Measurements from ENCODE around the gene SAP25. TPM values are rescaled to one million over a fixed set of nuclear protein-coding genes. Genes with fewer than 3 reads are reported as not detected.

Gene SAP25
- total and polyA plus RNA-seq, 2 donors (not counting 1 experiment from before 2014, with no cell fraction given), result 51.7 to 71.9 TPM

DNA sequence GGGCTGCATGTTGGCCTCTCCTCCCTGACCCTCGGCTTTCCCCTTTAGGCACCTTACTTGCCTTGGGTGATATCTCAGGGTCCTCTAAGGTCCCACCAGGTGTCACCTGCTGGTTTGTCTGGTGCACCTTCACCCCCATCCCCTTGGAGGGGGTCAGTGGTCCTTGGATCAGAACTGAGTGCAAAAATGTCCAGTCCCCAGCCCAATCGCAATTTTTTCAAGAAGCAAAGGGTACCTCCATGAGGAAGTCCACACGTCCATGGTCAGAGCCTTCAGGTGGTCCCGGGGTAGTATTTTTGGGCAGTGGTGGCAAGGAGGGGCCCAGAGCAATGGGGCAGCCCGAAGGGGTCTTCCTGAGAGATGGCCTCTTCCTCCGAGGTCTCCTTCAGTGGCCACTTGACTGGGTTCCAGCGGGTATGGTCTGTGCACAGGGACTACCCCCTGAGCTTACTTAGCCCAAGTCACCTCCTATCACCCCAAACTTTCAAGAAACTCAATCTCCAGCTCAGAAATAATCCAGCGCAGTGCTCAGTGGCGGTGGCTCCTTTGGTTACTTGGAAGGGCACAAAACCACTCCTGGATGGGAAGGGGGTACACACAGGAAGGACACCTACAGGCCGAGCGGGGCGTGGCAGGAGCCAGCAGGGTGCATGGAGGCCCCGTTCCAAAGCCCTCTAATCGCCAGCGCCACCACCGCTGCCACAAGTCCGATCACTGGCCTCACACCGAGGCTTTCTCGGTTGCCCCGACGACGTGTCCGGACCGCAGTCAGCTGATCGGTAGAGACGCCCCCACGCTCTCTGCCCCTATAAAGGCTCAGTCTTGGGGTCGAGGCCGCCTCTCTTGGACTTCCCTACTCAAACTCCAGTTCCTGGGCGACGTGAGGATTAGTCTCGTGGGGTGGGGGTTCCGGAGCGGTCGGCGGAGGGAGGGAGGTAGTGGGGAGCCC is 4.5 kb downstream of the SAP25 start:
- DNase-seq (peak; percentile 61), ATAC-seq (ENCODE audit: low read depth) (peak; percentile 40)
- 24% methylated on average over 32 of the region's 36 CpGs for WGBS (ENCODE audit: insufficient coverage)
- Mint-ChIP-seq H3K27ac (peak overlapping the region; percentile 60), H3K4me1 (peaks cover 39% of the 10 kb centered on the region), H3K27me3 (no peaks in the 10 kb centered on the region), H3K9me3 (ENCODE audit: insufficient read depth) (no peaks in the 10 kb centered on the region), H3K4me3 (peak overlapping the region; percentile 67)
- no peaks in the 10 kb centered on the region for H3K27me3 ChIP-seq (replicated peaks in 1 of 4; ENCODE audit: control extremely low read depth in 1 of 4, control insufficient read depth in 3 of 4, insufficient read depth in 4 of 4, low read length in 3 of 4)
- H3K4me1 ChIP-seq (ENCODE audit: control insufficient read depth in 2 of 2, insufficient read depth in 2 of 2, low read length in 2 of 2), result peaks cover 39 to 50% of the 10 kb centered on the region in 2 donors
- ChIA-PET POLR2A (interaction anchor here (0.8 to 1.3 kb wide), 2 partner anchors 17 to 20 kb away, joined by 4 to 10 read pairs; partner anchors contain the start of genes FBXO24 and LRCH4), CTCF (interaction anchor here (0.5 to 3.1 kb wide), 8 partner anchors 10 to 283 kb away, joined by 3 to 13 read pairs (median 4); partner anchors contain the start of genes FBXO24, LRCH4 and SLC12A9)
- peak overlapping the region; percentile 55 for H3K9ac ChIP-seq (ENCODE audit: low read length)
- H3K27ac ChIP-seq (ENCODE audit: low read length in 2 of 2), result no peak overlapping the region
- H3K79me2 ChIP-seq (ENCODE audit: control insufficient read depth, insufficient read depth, low read length), result no peaks in the 10 kb centered on the region
- H3K36me3 ChIP-seq (replicated peaks in 1 of 2; ENCODE audit: control extremely low read depth in 1 of 2, control insufficient read depth in 1 of 2, extremely low read depth in 1 of 2, insufficient read depth in 2 of 2, low read length in 1 of 2), result peaks cover 0 to 2% of the 10 kb centered on the region in 2 experiments
- intact Hi-C loops (cut with micrococcal nuclease), result no loop called here
- TF ChIP-seq, protein P1, sequence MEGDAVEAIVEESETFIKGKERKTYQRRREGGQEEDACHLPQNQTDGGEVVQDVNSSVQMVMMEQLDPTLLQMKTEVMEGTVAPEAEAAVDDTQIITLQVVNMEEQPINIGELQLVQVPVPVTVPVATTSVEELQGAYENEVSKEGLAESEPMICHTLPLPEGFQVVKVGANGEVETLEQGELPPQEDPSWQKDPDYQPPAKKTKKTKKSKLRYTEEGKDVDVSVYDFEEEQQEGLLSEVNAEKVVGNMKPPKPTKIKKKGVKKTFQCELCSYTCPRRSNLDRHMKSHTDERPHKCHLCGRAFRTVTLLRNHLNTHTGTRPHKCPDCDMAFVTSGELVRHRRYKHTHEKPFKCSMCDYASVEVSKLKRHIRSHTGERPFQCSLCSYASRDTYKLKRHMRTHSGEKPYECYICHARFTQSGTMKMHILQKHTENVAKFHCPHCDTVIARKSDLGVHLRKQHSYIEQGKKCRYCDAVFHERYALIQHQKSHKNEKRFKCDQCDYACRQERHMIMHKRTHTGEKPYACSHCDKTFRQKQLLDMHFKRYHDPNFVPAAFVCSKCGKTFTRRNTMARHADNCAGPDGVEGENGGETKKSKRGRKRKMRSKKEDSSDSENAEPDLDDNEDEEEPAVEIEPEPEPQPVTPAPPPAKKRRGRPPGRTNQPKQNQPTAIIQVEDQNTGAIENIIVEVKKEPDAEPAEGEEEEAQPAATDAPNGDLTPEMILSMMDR (IDR thresholded peaks at IDR 0.05), result peak; percentile 51
- TF ChIP-seq EZH2 (IDR thresholded peaks at IDR 0.05; ENCODE audit: borderline replicate concordance, insufficient read depth, low read depth, low read length, poor library complexity, severe bottlenecking), result no peak
- peak overlapping the region; percentile 58 for H2AFZ ChIP-seq (ENCODE audit: insufficient read depth, low read depth, low read length, poor library complexity, severe bottlenecking)
- peaks cover 18% of the 10 kb centered on the region for H4K20me1 ChIP-seq (ENCODE audit: control insufficient read depth, insufficient read depth, low read length, poor library complexity, severe bottlenecking)
- no peaks in the 10 kb centered on the region for H3K9me3 ChIP-seq (ENCODE audit: control extremely low read depth in 1 of 3, control insufficient read depth in 2 of 3, insufficient read depth in 1 of 3, low read length in 2 of 3)
- peak overlapping the region; percentile 85 for H3K4me2 ChIP-seq (replicated peaks; ENCODE audit: low read depth, low read length, poor library complexity, severe bottlenecking)
- H3K4me3 ChIP-seq (ENCODE audit: control extremely low read depth in 1 of 5, extremely low read depth in 1 of 5, insufficient read depth in 1 of 5, low read depth in 2 of 5, low read length in 4 of 5), result peak overlapping the region in 4 of 5 experiments; percentile 29 to 48 (median 38)
